ENCODE results near the gene B4GALT5. TPM values are rescaled to one million over a fixed set of nuclear protein-coding genes. Genes with fewer than 3 reads are reported as not detected.

The B4GALT5 gene
- total RNA-seq, 2 experiments from 2014 or later = 9.8 to 18.8 TPM

DNA sequence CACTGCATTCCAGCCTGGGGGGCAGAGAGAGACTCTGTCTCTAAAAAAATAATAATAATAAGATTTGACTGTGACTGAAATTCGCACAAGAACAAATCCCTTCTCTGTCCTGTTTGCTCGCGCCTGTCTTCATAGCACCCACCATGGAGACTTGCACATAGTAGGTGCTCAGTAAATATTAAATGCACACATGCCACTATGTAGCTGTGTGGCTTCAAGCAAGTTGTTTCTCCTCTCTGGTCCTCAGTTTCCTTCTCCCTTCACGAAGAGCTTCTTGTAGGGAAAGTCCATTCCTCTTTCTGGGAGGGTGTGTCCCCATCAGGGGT, 130.4 kb downstream of the B4GALT5 start:
- no peak overlapping the region for H3K4me2 ChIP-seq (ENCODE audit: low read length)
- no peak for DNase-seq (ENCODE audit: low spot score)
- H4K20me1 ChIP-seq (ENCODE audit: insufficient read depth, low read length) = no peaks in the 10 kb centered on the region
- H3K4me1 ChIP-seq (ENCODE audit: insufficient read depth, low read length, poor library complexity, severe bottlenecking) = no peaks in the 10 kb centered on the region
- POLR2A ChIA-PET = interaction anchor here (1.0 kb wide), 1 partner anchor 16 kb away, joined by 3 read pairs; no protein-coding TSS in a partner anchor
- intact Hi-C loops (cut with micrococcal nuclease; ENCODE audit: unreplicated experiment) = no loop called here
- BruUV-seq (replicated peaks) = no TSS peak
- H2AFZ ChIP-seq (ENCODE audit: low read length) = no peak overlapping the region
- no peaks in the 10 kb centered on the region for H3K36me3 ChIP-seq (ENCODE audit: insufficient read depth, low read length)
- H3K27ac ChIP-seq (ENCODE audit: low read depth, low read length, poor library complexity, severe bottlenecking) = no peak overlapping the region
- H3K9me3 ChIP-seq (ENCODE audit: low read length) = no peaks in the 10 kb centered on the region
- no peak overlapping the region for H3K4me3 ChIP-seq (ENCODE audit: low read depth, low read length, poor library complexity, severe bottlenecking)
- CTCF ChIA-PET (ENCODE audit: unreplicated experiment) = no interaction called here
- H3K79me2 ChIP-seq (ENCODE audit: insufficient read depth, low read depth, low read length) = no peaks in the 10 kb centered on the region
- no peak for TF ChIP-seq EZH2phosphoT487 (IDR thresholded peaks at IDR 0.05; ENCODE audit: borderline replicate concordance, low read depth, low read length)
- TF ChIP-seq CTCF (conservative IDR thresholded peaks at IDR 0.05; ENCODE audit: low read length) = no peak
- H3K9me2 ChIP-seq (ENCODE audit: insufficient read depth, low read length) = no peaks in the 10 kb centered on the region

Small RNA genes within 50 kb of the gene (small RNA-seq; reads per million reads assigned to genes)
- not detected for gene RN7SL197P
- not detected for gene SNRPFP1

Other genes starting within 250 kb of the B4GALT5 start
- gene KCNB1, start 231.2 kb downstream of the B4GALT5 start, total RNA-seq (2014; rRNA removed; shearing (Covaris generic)) = 0.03 TPM in 1 of 2 replicates, not detected in the other
- gene KCNB1, start 231.2 kb downstream of the B4GALT5 start, total RNA-seq (2022) = 0.07 TPM in 1 of 2 replicates, not detected in the other
- gene PTGIS, start 145.7 kb downstream of the B4GALT5 start, total RNA-seq (2014; rRNA removed; shearing (Covaris generic)) = not detected in 2 replicates
- not detected in 2 replicates for gene PTGIS, start 145.7 kb downstream of the B4GALT5 start, total RNA-seq (2022)
- 13.9 and 30.3 TPM in 2 replicates for gene SLC9A8, start 99.0 kb upstream of the B4GALT5 start, total RNA-seq (2014; rRNA removed; shearing (Covaris generic))
- 22.0 and 28.7 TPM in 2 replicates for gene SLC9A8, start 99.0 kb upstream of the B4GALT5 start, total RNA-seq (2022)
- gene SPATA2, start 201.7 kb upstream of the B4GALT5 start, total RNA-seq (2014; rRNA removed; shearing (Covaris generic)) = 3.5 and 3.9 TPM in 2 replicates
- gene SPATA2, start 201.7 kb upstream of the B4GALT5 start, total RNA-seq (2022) = 8.1 and 8.4 TPM in 2 replicates
- gene RNF114, start 222.5 kb upstream of the B4GALT5 start, total RNA-seq (2014; rRNA removed; shearing (Covaris generic)) = 48.4 and 51.9 TPM in 2 replicates
- gene RNF114, start 222.5 kb upstream of the B4GALT5 start, total RNA-seq (2022) = 62.4 and 64.6 TPM in 2 replicates